Measurements from ENCODE around the gene EHBP1L1.

GRCh38 chr11:65634109-65634436, 58.2 kb downstream of the EHBP1L1 start:
- TF ChIP-seq POLR2AphosphoS5 (IDR thresholded peaks at IDR 0.05): no peak
- TF ChIP-seq REST (IDR thresholded peaks at IDR 0.05; ENCODE audit: borderline replicate concordance): no peak
- TF ChIP-seq CTCF (IDR thresholded peaks at IDR 0.05; ENCODE audit: poor library complexity, severe bottlenecking): no peak
- no peak for TF ChIP-seq EZH2 (IDR thresholded peaks at IDR 0.05; ENCODE audit: borderline replicate concordance, insufficient read depth, low read length, poor library complexity, severe bottlenecking)
- TF ChIP-seq TAF1 (IDR thresholded peaks at IDR 0.05; ENCODE audit: low read depth): no peak

Data from neural cell (in vitro differentiated cells).